HG03378 (cell line): ENCODE data around the gene SLC25A25.

Experiments used
- ATAC-seq: cut with Tn5 transposase; IDR thresholded peaks from one replicate; pipeline ENCODE4 v1.9.1; 2021; ENCODE audit warnings: mild to moderate bottlenecking, moderate library complexity; ENCODE audit not compliant: unreplicated experiment

Gene SLC25A25

GRCh38 chr9:128096616-128097536 is 28.8 kb downstream of the SLC25A25 start:
- no peak for ATAC-seq

- no peak for ATAC-seq
Observed at GRCh38 chr9:128097543-128098296, 29.7 kb downstream of the SLC25A25 start.

- no peak for ATAC-seq
Observed at GRCh38 chr9:128098297-128099230, 30.5 kb downstream of the SLC25A25 start.

- no peak for ATAC-seq
Observed at GRCh38 chr9:128099231-128099931, 31.3 kb downstream of the SLC25A25 start.

GRCh38 chr9:128099932-128100491 is 32.0 kb downstream of the SLC25A25 start:
- ATAC-seq: no peak

GRCh38 chr9:128100581-128100980 is 32.5 kb downstream of the SLC25A25 start:
- ATAC-seq: no peak

- ATAC-seq: no peak
Observed at GRCh38 chr9:128101231-128101661, 33.2 kb downstream of the SLC25A25 start.

GRCh38 chr9:128101690-128102089 is 33.7 kb downstream of the SLC25A25 start:
- no peak for ATAC-seq

GRCh38 chr9:128102196-128102595 is 34.2 kb downstream of the SLC25A25 start:
- no peak for ATAC-seq

GRCh38 chr9:128102861-128103588 is 35.0 kb downstream of the SLC25A25 start:
- ATAC-seq: no peak

GRCh38 chr9:128103589-128103962 is 35.5 kb downstream of the SLC25A25 start:
- no peak for ATAC-seq

- no peak for ATAC-seq
Observed at GRCh38 chr9:128104171-128104618, 36.2 kb downstream of the SLC25A25 start.

GRCh38 chr9:128105538-128106175 is 37.6 kb downstream of the SLC25A25 start:
- no peak for ATAC-seq

- no peak for ATAC-seq
Observed at GRCh38 chr9:128106181-128106939, 38.3 kb downstream of the SLC25A25 start.

- no peak for ATAC-seq
Observed at GRCh38 chr9:128106940-128107467, 39.0 kb downstream of the SLC25A25 start.

- no peak for ATAC-seq
Observed at GRCh38 chr9:128107468-128108268, 39.6 kb downstream of the SLC25A25 start.
